ENCODE measurements around the gene TFF3. TPM values are rescaled to one million over a fixed set of nuclear protein-coding genes. Genes with fewer than 3 reads are reported as not detected.

The TFF3 gene
- total and polyA plus RNA-seq, 5 experiments from 2014 or later: not detected

GRCh38 chr21:42261829-42262200, 53.4 kb downstream of the TFF3 start:
- H3K27me3 Mint-ChIP-seq: no peaks in the 10 kb centered on the region
- no peak overlapping the region for H3K27ac Mint-ChIP-seq
- POLR2A ChIA-PET: no interaction called here
- peaks cover 0 to 8% (median 0%) of the 10 kb centered on the region in 3 donors for H3K36me3 Mint-ChIP-seq
- no peaks in the 10 kb centered on the region for H3K9me3 Mint-ChIP-seq
- ATAC-seq (no peak), DNase-seq (no peak)
- H3K4me1 Mint-ChIP-seq: peaks cover 20 to 56% (median 39%) of the 10 kb centered on the region in 4 donors
- no peak overlapping the region for H3K4me3 Mint-ChIP-seq

Other genes starting within 250 kb of the TFF3 start
- 1 to 10 TPM; 2.7 to 3.1 TPM for gene UMODL1, start 244.1 kb downstream of the TFF3 start, total RNA-seq
- gene UMODL1, start 244.1 kb downstream of the TFF3 start, polyA plus RNA-seq: under 1 TPM; 0.03 to 0.07 (median 0.06) TPM
- 1 to 10 TPM in 1 of 2 experiments, under 1 TPM in 1; 0.93 to 1.4 TPM for gene ABCG1, start 96.3 kb downstream of the TFF3 start, total RNA-seq
- gene ABCG1, start 96.3 kb downstream of the TFF3 start, polyA plus RNA-seq: 10 to 100 TPM; 11.2 to 17.5 (median 11.9) TPM
- not detected for gene TFF2, start 35.6 kb upstream of the TFF3 start, total RNA-seq
- gene TFF2, start 35.6 kb upstream of the TFF3 start, polyA plus RNA-seq: not detected
- gene TFF1, start 51.1 kb upstream of the TFF3 start, total RNA-seq: not detected
- gene TFF1, start 51.1 kb upstream of the TFF3 start, polyA plus RNA-seq: not detected
- 1 to 10 TPM; 2.2 to 2.9 TPM for gene TMPRSS3, start 80.6 kb upstream of the TFF3 start, total RNA-seq
- 1 to 10 TPM in 1 of 3 donors, under 1 TPM in 1, not detected in 1; 0.89 to 1.4 TPM for gene TMPRSS3, start 80.6 kb upstream of the TFF3 start, polyA plus RNA-seq
- 10 to 100 TPM; 91.6 to 99.6 TPM for gene UBASH3A, start 88.5 kb upstream of the TFF3 start, total RNA-seq
- gene UBASH3A, start 88.5 kb upstream of the TFF3 start, polyA plus RNA-seq: 10 to 100 TPM; 32.8 to 75.3 (median 53.9) TPM
- gene RSPH1, start 180.8 kb upstream of the TFF3 start, total RNA-seq: under 1 TPM in 1 of 2 experiments, not detected in 1; 0.14 TPM
- not detected for gene RSPH1, start 180.8 kb upstream of the TFF3 start, polyA plus RNA-seq
- gene SLC37A1, start 198.4 kb upstream of the TFF3 start, total RNA-seq: 10 to 100 TPM; 16.5 to 18.7 TPM
- 1 to 10 TPM; 2.7 to 6.9 (median 3.8) TPM for gene SLC37A1, start 198.4 kb upstream of the TFF3 start, polyA plus RNA-seq